HK-2 (cell line): ENCODE data around the gene NUTM1.

Experiments used
- DNase-seq: peaks from one replicate; pipeline ENCODE4 v3.0.0-alpha.2; 2018; ENCODE audit not compliant: unreplicated experiment

NUTM1 gene

GRCh38 chr15:34342737-34343575 lies at the start of gene NUTM1, which contains the start of gene NOP10:
NUTM1 (plus strand) TSS chr15:34343315; CDS start chr15:34343697, 382 bp downstream.
NOP10 (minus strand) TSS chr15:34343136; CDS start chr15:34343073, 63 bp downstream.
- peak; percentile 84 for DNase-seq

- DNase-seq = no peak
Measured at GRCh38 chr15:34297059-34297458, 46.1 kb upstream of the NUTM1 start.

- DNase-seq = no peak
Measured at GRCh38 chr15:34301058-34301457, 42.1 kb upstream of the NUTM1 start.

GRCh38 chr15:34304613-34305012 lies 38.5 kb upstream of the NUTM1 start:
- no peak for DNase-seq

- no peak for DNase-seq
Measured at GRCh38 chr15:34311563-34311962, 31.6 kb upstream of the NUTM1 start.

GRCh38 chr15:34314491-34315490 lies 28.3 kb upstream of the NUTM1 start:
- no peak for DNase-seq

- peak; percentile 21 for DNase-seq
Measured at GRCh38 chr15:34318277-34319079, 24.6 kb upstream of the NUTM1 start.

GRCh38 chr15:34323217-34323616 lies 19.9 kb upstream of the NUTM1 start:
- no peak for DNase-seq

- no peak for DNase-seq
Measured at GRCh38 chr15:34324933-34325332, 18.2 kb upstream of the NUTM1 start.

- DNase-seq = no peak
Measured at GRCh38 chr15:34325368-34325767, 17.7 kb upstream of the NUTM1 start.

GRCh38 chr15:34327906-34328305 lies 15.2 kb upstream of the NUTM1 start:
- DNase-seq = no peak

- DNase-seq = no peak
Measured at GRCh38 chr15:34329006-34329405, 14.1 kb upstream of the NUTM1 start.

GRCh38 chr15:34330279-34330678 lies 12.8 kb upstream of the NUTM1 start:
- DNase-seq = no peak

GRCh38 chr15:34331809-34332208 lies 11.3 kb upstream of the NUTM1 start:
- no peak for DNase-seq

GRCh38 chr15:34332553-34333120 lies 10.5 kb upstream of the NUTM1 start:
- no peak for DNase-seq

- DNase-seq = no peak
Measured at GRCh38 chr15:34334672-34335071, 8.4 kb upstream of the NUTM1 start.

GRCh38 chr15:34335176-34336032 lies 7.7 kb upstream of the NUTM1 start:
- DNase-seq = no peak

- no peak for DNase-seq
Measured at GRCh38 chr15:34336231-34336990, 6.7 kb upstream of the NUTM1 start.

GRCh38 chr15:34336991-34337556 lies 6.0 kb upstream of the NUTM1 start:
- DNase-seq = no peak
